Neural progenitor cell (in vitro differentiated cells): ENCODE data around the gene HIP1R. TPM values are rescaled to one million over a fixed set of nuclear protein-coding genes. Genes with fewer than 3 reads are reported as not detected.

ENCODE experiments used
- DNase-seq: peaks from one replicate; pipeline ENCODE4 v3.0.0-alpha.2; 2016; ENCODE audit warnings: low spot score
- H2AFZ ChIP-seq: fragments of 200-600 bp; sonication (generic); replicated peaks from 2 replicates; pipeline ENCODE4 v1.6.1; 2016; ENCODE audit warnings: antibody characterized with exemption
- H3F3A ChIP-seq: fragments of 200-600 bp; sonication (generic); 2 replicates; pipeline ENCODE4 v1.6.1; 2016; ENCODE audit warnings: antibody characterized with exemption, low read depth
- H3K27ac ChIP-seq: fragments of 200-600 bp; sonication (generic); 2 replicates; pipeline ENCODE4 v1.5.1; 2016; ENCODE audit warnings: mild to moderate bottlenecking
- H3K27me3 ChIP-seq: fragments of 200-600 bp; sonication (generic); 2 replicates; pipeline ENCODE4 v1.6.1; 2016; ENCODE audit warnings: mild to moderate bottlenecking, moderate library complexity
- H3K36me3 ChIP-seq: fragments of 200-600 bp; sonication (generic); 2 replicates; pipeline ENCODE4 v1.5.1; 2016
- H3K4me1 ChIP-seq: fragments of 200-600 bp; sonication (generic); 2 replicates; pipeline ENCODE4 v1.6.1; 2016; ENCODE audit warnings: mixed run types
- H3K4me2 ChIP-seq: fragments of 200-600 bp; sonication (generic); 2 replicates; pipeline ENCODE4 v1.6.1; 2016
- H3K4me3 ChIP-seq: fragments of 200-600 bp; sonication (generic); 2 replicates; pipeline ENCODE4 v1.5.1; 2016
- H3K79me2 ChIP-seq: fragments of 200-600 bp; sonication (generic); 2 replicates; pipeline ENCODE4 v1.6.1; 2016; ENCODE audit warnings: low read depth
- H3K9ac ChIP-seq: fragments of 200-600 bp; sonication (generic); 2 replicates; pipeline ENCODE4 v1.6.1; 2016
- H3K9me3 ChIP-seq: fragments of 200-600 bp; sonication (generic); 2 replicates; pipeline ENCODE4 v1.5.1; 2016; ENCODE audit warnings: low read depth
- H4K20me1 ChIP-seq: fragments of 200-600 bp; sonication (generic); 2 replicates; pipeline ENCODE4 v1.6.1; 2016; ENCODE audit warnings: low read depth
- H3K27ac Mint-ChIP-seq: 3 replicates; pipeline ENCODE4 v1.8.0; 2021; ENCODE audit warnings: mixed read lengths
- H3K27me3 Mint-ChIP-seq: 2 replicates; pipeline ENCODE4 v1.8.0; 2022; ENCODE audit warnings: low read depth, mild to moderate bottlenecking, inconsistent platforms, moderate library complexity, mixed read lengths; ENCODE audit not compliant: insufficient read depth
- H3K36me3 Mint-ChIP-seq: 3 replicates; pipeline ENCODE4 v1.8.0; 2021; ENCODE audit warnings: mixed read lengths
- H3K4me1 Mint-ChIP-seq: 3 replicates; pipeline ENCODE4 v1.8.0; 2021; ENCODE audit warnings: mixed read lengths
- H3K4me3 Mint-ChIP-seq: 3 replicates; pipeline ENCODE4 v1.8.0; 2021; ENCODE audit warnings: mild to moderate bottlenecking, moderate library complexity, mixed read lengths
- H3K9me3 Mint-ChIP-seq: 3 replicates; pipeline ENCODE4 v1.8.0; 2020; ENCODE audit warnings: mixed read lengths
- EZH2 ChIP-seq: fragments of 200-600 bp; sonication (generic); IDR thresholded peaks from 2 replicates; pipeline ENCODE4 v1.6.1; 2017; ENCODE audit warnings: antibody characterized with exemption, mild to moderate bottlenecking, moderate library complexity
- EZH2phosphoT487 ChIP-seq: fragments of 200-600 bp; sonication (generic); IDR thresholded peaks from 2 replicates; pipeline ENCODE4 v1.6.1; 2017; ENCODE audit warnings: antibody characterized with exemption
- total RNA-seq: library from RNA; depleted of rRNA; stranded (reverse); fragments of >200 nt; gene quantifications from 2 replicates; pipeline ENCODE4 v1.2.3, GENCODE V29; 2015; ENCODE audit warnings: low replicate concordance
- TF ChIP-seq, protein P1 (sequence below): fragments of 200-600 bp; sonication (generic); IDR thresholded peaks from 2 replicates; pipeline ENCODE4 v1.5.1; 2017; ENCODE audit warnings: antibody characterized with exemption, mild to moderate bottlenecking

The HIP1R gene
- total RNA-seq, 1 donor from 2014 or later: 19.3 TPM

GRCh38 chr12:122884091-122884826 is 49.0 kb downstream of the HIP1R start:
- H3K27ac ChIP-seq: no peak overlapping the region
- H3K79me2 ChIP-seq: peaks cover 78% of the 10 kb centered on the region
- no peak overlapping the region for H3K27ac Mint-ChIP-seq
- H3K4me1 ChIP-seq: peaks cover 24% of the 10 kb centered on the region
- peaks cover 95% of the 10 kb centered on the region for H4K20me1 ChIP-seq
- no peaks in the 10 kb centered on the region for H3K9me3 ChIP-seq
- H3K4me2 ChIP-seq: no peak overlapping the region
- no peaks in the 10 kb centered on the region for H3K36me3 ChIP-seq
- peaks cover 60% of the 10 kb centered on the region for H3K27me3 ChIP-seq
- H3F3A ChIP-seq: no peaks in the 10 kb centered on the region
- no peak for DNase-seq
- no peaks in the 10 kb centered on the region for H3K9me3 Mint-ChIP-seq
- H3K4me3 Mint-ChIP-seq: no peak overlapping the region
- H3K36me3 Mint-ChIP-seq: peaks cover 1% of the 10 kb centered on the region
- no peak overlapping the region for H3K9ac ChIP-seq
- H3K4me1 Mint-ChIP-seq: peaks cover 56% of the 10 kb centered on the region
- no peak overlapping the region for H3K4me3 ChIP-seq
- TF ChIP-seq EZH2: no peak
- TF ChIP-seq EZH2phosphoT487: no peak
- TF ChIP-seq, protein P1, sequence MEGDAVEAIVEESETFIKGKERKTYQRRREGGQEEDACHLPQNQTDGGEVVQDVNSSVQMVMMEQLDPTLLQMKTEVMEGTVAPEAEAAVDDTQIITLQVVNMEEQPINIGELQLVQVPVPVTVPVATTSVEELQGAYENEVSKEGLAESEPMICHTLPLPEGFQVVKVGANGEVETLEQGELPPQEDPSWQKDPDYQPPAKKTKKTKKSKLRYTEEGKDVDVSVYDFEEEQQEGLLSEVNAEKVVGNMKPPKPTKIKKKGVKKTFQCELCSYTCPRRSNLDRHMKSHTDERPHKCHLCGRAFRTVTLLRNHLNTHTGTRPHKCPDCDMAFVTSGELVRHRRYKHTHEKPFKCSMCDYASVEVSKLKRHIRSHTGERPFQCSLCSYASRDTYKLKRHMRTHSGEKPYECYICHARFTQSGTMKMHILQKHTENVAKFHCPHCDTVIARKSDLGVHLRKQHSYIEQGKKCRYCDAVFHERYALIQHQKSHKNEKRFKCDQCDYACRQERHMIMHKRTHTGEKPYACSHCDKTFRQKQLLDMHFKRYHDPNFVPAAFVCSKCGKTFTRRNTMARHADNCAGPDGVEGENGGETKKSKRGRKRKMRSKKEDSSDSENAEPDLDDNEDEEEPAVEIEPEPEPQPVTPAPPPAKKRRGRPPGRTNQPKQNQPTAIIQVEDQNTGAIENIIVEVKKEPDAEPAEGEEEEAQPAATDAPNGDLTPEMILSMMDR: no peak
- peaks cover 2% of the 10 kb centered on the region for H3K27me3 Mint-ChIP-seq
- no peak overlapping the region for H2AFZ ChIP-seq

- Mint-ChIP-seq H3K27ac (no peak overlapping the region), H3K27me3 (no peaks in the 10 kb centered on the region), H3K9me3 (no peaks in the 10 kb centered on the region), H3K36me3 (peaks cover 1% of the 10 kb centered on the region), H3K4me3 (no peak overlapping the region), H3K4me1 (peaks cover 54% of the 10 kb centered on the region)
- Histone ChIP-seq H3K79me2 (peaks cover 82% of the 10 kb centered on the region), H2AFZ (no peak overlapping the region), H3F3A (no peaks in the 10 kb centered on the region), H4K20me1 (peaks cover 95% of the 10 kb centered on the region), H3K36me3 (no peaks in the 10 kb centered on the region), H3K9me3 (no peaks in the 10 kb centered on the region), H3K27ac (no peak overlapping the region), H3K4me3 (no peak overlapping the region), H3K9ac (no peak overlapping the region), H3K4me1 (peaks cover 24% of the 10 kb centered on the region), H3K27me3 (peaks cover 54% of the 10 kb centered on the region), H3K4me2 (no peak overlapping the region)
- no peak for DNase-seq
- TF ChIP-seq EZH2phosphoT487 (no peak), EZH2 (no peak)
- TF ChIP-seq, protein P1: no peak
Observed at GRCh38 chr12:122884860-122885259, 49.6 kb downstream of the HIP1R start.

DNA sequence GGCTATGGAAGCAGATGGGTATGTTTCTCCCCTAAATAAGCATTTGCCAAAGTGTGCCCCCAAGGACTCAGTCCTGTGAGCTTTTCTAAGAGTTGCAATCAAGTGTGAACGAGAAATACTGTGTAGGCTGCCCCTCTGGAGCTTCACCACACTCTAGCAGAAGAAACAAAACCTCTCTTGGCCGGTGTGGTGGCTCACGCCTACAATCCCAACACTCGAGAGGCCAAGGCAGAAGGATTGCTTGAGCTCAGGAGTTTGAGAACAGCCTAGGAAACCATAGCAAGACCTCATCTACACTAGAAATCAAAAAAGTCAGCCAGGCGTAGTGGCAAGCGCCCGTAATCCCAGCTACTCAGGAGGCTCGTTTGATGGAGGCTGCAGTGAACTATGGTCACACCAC is 50.9 kb downstream of the HIP1R start:
- Histone ChIP-seq H3K4me3 (no peak overlapping the region), H3K9ac (no peak overlapping the region), H3F3A (peaks cover 6% of the 10 kb centered on the region), H3K4me2 (no peak overlapping the region), H3K79me2 (peaks cover 90% of the 10 kb centered on the region), H4K20me1 (peaks cover 95% of the 10 kb centered on the region), H3K27me3 (peaks cover 41% of the 10 kb centered on the region), H3K27ac (no peak overlapping the region), H3K36me3 (no peaks in the 10 kb centered on the region), H3K4me1 (peaks cover 30% of the 10 kb centered on the region), H3K9me3 (no peaks in the 10 kb centered on the region), H2AFZ (no peak overlapping the region)
- TF ChIP-seq EZH2: no peak
- no peak for TF ChIP-seq EZH2phosphoT487
- TF ChIP-seq, protein P1: no peak
- H3K36me3 Mint-ChIP-seq: peaks cover 1% of the 10 kb centered on the region
- H3K4me3 Mint-ChIP-seq: no peak overlapping the region
- H3K4me1 Mint-ChIP-seq: peaks cover 49% of the 10 kb centered on the region
- H3K27me3 Mint-ChIP-seq: no peaks in the 10 kb centered on the region
- no peaks in the 10 kb centered on the region for H3K9me3 Mint-ChIP-seq
- no peak for DNase-seq
- H3K27ac Mint-ChIP-seq: no peak overlapping the region
